K562 (cell line): Measurements from ENCODE around the gene GPR21. TPM values are rescaled to one million over a fixed set of nuclear protein-coding genes. Genes with fewer than 3 reads are reported as not detected.

Experiments
- ATAC-seq: fragments of 200-7000 bp; cut with Tn5 transposase; 3 replicates; pipeline ENCODE4 v1.9.1; 2020; ENCODE audit warnings: moderate library complexity
- BruUV-seq: library from RNA; stranded (reverse); fragments of 400-500 nt; replicated peaks from 2 replicates; lab custom pipeline; 2021; lab: Mats Ljungman, UMichigan
- CTCF ChIA-PET: fragments of 300-600 bp; formaldehyde crosslinking; extraction: SDS; loops from one replicate; lab custom pipeline; 2021; ENCODE audit warnings: low intra/inter-chr PET ratio; lab: Yijun Ruan, JAX
- POLR2A ChIA-PET: fragments of 300-600, 350-650 bp; sonication (Branson Sonifier 250); formaldehyde crosslinking; extraction: SDS; loops from one replicate; lab custom pipeline; 2021; ENCODE audit warnings: antibody characterized with exemption, inconsistent platforms; lab: Yijun Ruan, JAX
- DNase-seq, 4 experiments: peaks; one replicate each; pipeline versions ENCODE4 v3.0.0 to v3.0.0-alpha.2; 2011 to 2018; ENCODE audit warnings: low spot score in 3 of 4, mixed read lengths in 3 of 4; ENCODE audit errors: extremely low read depth in 1 of 4
- FAIRE-seq: peaks from 2 replicates; lab custom pipeline; 2011; peaks lifted over from hg19 to GRCh38; lab: Jason Lieb, UNC
- H2AFZ ChIP-seq: 2 replicates; pipeline ENCODE4 v1.6.0; 2011; ENCODE audit warnings: low read depth, low read length, control low read depth, inconsistent platforms
- H3K27ac ChIP-seq: fragments of 200-600 bp; 3 replicates; pipeline ENCODE4 v1.8.0; 2011; ENCODE audit warnings: low read depth, mild to moderate bottlenecking, control low read depth, inconsistent platforms, low read length, moderate library complexity, mixed read lengths; ENCODE audit errors: extremely low read depth
- H3K27me3 ChIP-seq, 2 experiments: fragments of 300-600 bp in 1 of 2; 2 replicates in 1 of 2; 3 replicates in 1 of 2; pipeline versions ENCODE4 v1.6.0 to v1.8.0; 2011; ENCODE audit warnings: inconsistent platforms in 2 of 2, low read length in 2 of 2, mild to moderate bottlenecking in 1 of 2, mixed read lengths in 1 of 2, moderate library complexity in 1 of 2; ENCODE audit not compliant: control insufficient read depth in 2 of 2, insufficient read depth in 2 of 2
- H3K36me3 ChIP-seq: fragments of 300-600 bp; 3 replicates; pipeline ENCODE4 v1.8.0; 2011; ENCODE audit warnings: mild to moderate bottlenecking, low read length, inconsistent platforms; ENCODE audit not compliant: control insufficient read depth, insufficient read depth
- H3K4me1 ChIP-seq, 2 experiments: fragments of 200-600 bp in 1 of 2; replicated peaks in 1 of 2; 2 replicates in 1 of 2; 3 replicates in 1 of 2; pipeline versions ENCODE4 v1.5.1 to v1.8.0; 2011; ENCODE audit warnings: inconsistent platforms in 2 of 2, low read length in 2 of 2, mild to moderate bottlenecking in 1 of 2, mixed read lengths in 1 of 2, moderate library complexity in 1 of 2; ENCODE audit not compliant: control insufficient read depth in 2 of 2, insufficient read depth in 2 of 2
- H3K4me2 ChIP-seq: 2 replicates; pipeline ENCODE4 v1.6.1; 2011; ENCODE audit warnings: low read length, control low read depth, inconsistent platforms, mixed read lengths; ENCODE audit not compliant: insufficient read depth
- H3K4me3 ChIP-seq: fragments of 200-600 bp; sonication (generic), shearing (Covaris generic); 2 replicates; pipeline ENCODE4 v1.5.1; 2016; ENCODE audit warnings: control low read depth, inconsistent platforms
- H3K79me2 ChIP-seq: fragments of 200-600 bp; 3 replicates; pipeline ENCODE4 v1.8.0; 2011; ENCODE audit warnings: low read length, inconsistent platforms; ENCODE audit not compliant: control insufficient read depth, insufficient read depth
- H3K9ac ChIP-seq, 2 experiments: 2 replicates each; pipeline versions ENCODE4 v1.6.0 to v1.6.1; 2011; ENCODE audit warnings: low read depth in 2 of 2, low read length in 2 of 2, control low read depth in 1 of 2, inconsistent platforms in 1 of 2, mild to moderate bottlenecking in 1 of 2, mixed read lengths in 1 of 2; ENCODE audit not compliant: insufficient read depth in 1 of 2
- H3K9me1 ChIP-seq: one replicate; pipeline ENCODE4 v1.6.0; 2011; ENCODE audit warnings: inconsistent platforms, mild to moderate bottlenecking, low read length, moderate library complexity; ENCODE audit not compliant: control insufficient read depth, insufficient read depth
- H3K9me3 ChIP-seq: replicated peaks from 2 replicates; pipeline ENCODE4 v1.5.1; 2011; ENCODE audit warnings: low read depth, low read length, inconsistent platforms; ENCODE audit not compliant: control insufficient read depth, insufficient read depth
- H4K20me1 ChIP-seq: replicated peaks from 2 replicates; pipeline ENCODE4 v1.6.1; 2011; ENCODE audit warnings: low read length, inconsistent platforms, mixed read lengths; ENCODE audit not compliant: control insufficient read depth, insufficient read depth
- CEBPB ChIP-seq: fragments of 450-650 bp; IDR thresholded peaks from 2 replicates; pipeline ENCODE4 v1.6.1; 2016; ENCODE audit warnings: missing genetic modification characterization, missing compliant biosample characterization
- CEBPG ChIP-seq, 3 experiments: fragments of 200-800 bp in 1 of 3; sonication (Bioruptor generic) in 1 of 3; sonication (generic) in 1 of 3; formaldehyde crosslinking in 1 of 3; IDR thresholded peaks in 2 of 3; conservative IDR thresholded peaks in 1 of 3; 2 replicates each; pipeline versions ENCODE4 v1.6.1 to v1.8.0; 2016 to 2022; ENCODE audit warnings: missing compliant biosample characterization in 2 of 3, missing genetic modification characterization in 2 of 3, mild to moderate bottlenecking in 1 of 3, missing genetic modification reagents in 1 of 3
- HLTF ChIP-seq: fragments of 450-650 bp; IDR thresholded peaks from 2 replicates; pipeline ENCODE4 v1.6.1; 2016
- WGBS: fragments of 100-300 bp; shearing (Covaris generic); methylation state at CpG from one replicate; pipeline ENCODE4 v1.1.6; 2016; ENCODE audit warnings: low coverage, mixed read lengths; ENCODE audit not compliant: insufficient coverage; ENCODE audit errors: missing lambda C conversion rate; 5-methylcytosine and 5-hydroxymethylcytosine counted together
- in situ Hi-C: fragments of 300-500 bp; cut with MboI; formaldehyde crosslinking; loops from 4 replicates; pipeline ENCODE4 v1.15.0; 2018; ENCODE audit warnings: inconsistent platforms, mixed read lengths
- intact Hi-C: fragments of 100-400 bp; cut with micrococcal nuclease; formaldehyde crosslinking; loops from 2 replicates; pipeline ENCODE4 v1.14.2; 2022
- polyA plus RNA-seq, 8 experiments: library from polyadenylated mRNA; depleted of rRNA in 4 of 8; stranded (reverse) in 5 of 8; unstranded in 3 of 8; fragments of >200 nt; fragmentation: Nextera tagmentation in 2 of 8; fragmentation: Illumina TruSeq in 1 of 8; extraction: Ambion mirVana in 2 of 8; extraction: Trizol in 1 of 8; gene quantifications; 2 replicates each; pipeline versions ENCODE4 v1.2.1 to v1.2.3, GENCODE V29; 2011 to 2014; ENCODE audit warnings: inconsistent platforms in 1 of 8, missing spikeins in 1 of 8
- total RNA-seq, 7 experiments: library from RNA; depleted of rRNA in 6 of 7; stranded (reverse); fragments of >200 nt in 6 of 7; fragmentation: Illumina TruSeq in 2 of 7; extraction: Trizol in 2 of 7; gene quantifications; 2 replicates each; pipeline versions ENCODE4 v1.2.1 to v1.2.3, GENCODE V29; 2011 to 2021; ENCODE audit warnings: low replicate concordance in 1 of 7

Gene GPR21
- total and polyA plus RNA-seq, 9 of the 15 experiments (the other 6 are each of a cell fraction or from before 2014, with no cell fraction given), result 0.16 to 0.83 (median 0.36) TPM; not detected in 6

DNA sequence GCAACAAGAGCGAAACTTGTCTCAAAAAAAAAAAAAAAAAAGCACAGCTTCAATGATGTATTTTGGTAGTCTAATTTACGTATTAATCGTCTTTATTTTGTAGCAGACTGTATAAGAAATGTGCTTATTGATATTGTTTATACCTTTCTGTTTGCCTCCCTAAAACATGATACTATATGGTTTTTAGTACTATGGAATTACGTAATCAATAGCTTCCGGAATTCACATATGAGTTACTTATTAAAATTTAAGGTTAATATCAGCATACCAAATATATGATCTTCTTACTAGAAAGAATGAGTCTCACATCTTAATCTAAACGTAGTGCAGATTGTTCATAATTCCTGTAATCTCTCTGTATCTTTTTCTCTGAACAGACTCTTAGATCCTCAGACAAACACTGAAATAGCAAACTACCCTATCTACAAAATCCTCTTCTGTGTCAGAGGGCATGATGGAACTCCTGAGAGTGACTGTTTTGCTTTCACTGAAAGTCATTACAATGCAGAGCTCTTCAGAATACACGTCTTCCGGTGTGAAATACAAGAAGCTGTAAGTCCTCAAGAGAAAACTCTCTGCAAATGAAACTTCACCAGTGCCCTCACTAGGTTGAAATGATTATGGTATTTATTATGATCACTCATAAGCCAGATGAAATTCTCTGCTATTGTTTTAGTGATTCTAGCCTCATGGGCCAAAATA is 44.4 kb upstream of the GPR21 start:
- no peak overlapping the region for H3K9ac ChIP-seq
- ChIA-PET POLR2A (no interaction called here), CTCF (interaction anchor here (0.6 to 0.7 kb wide), 2 partner anchors 19 to 35 kb away, joined by 3 to 4 read pairs; no protein-coding TSS in a partner anchor)
- BruUV-seq, result no TSS peak
- intact Hi-C loops, result no loop called here
- H3K9me3 ChIP-seq, result no peaks in the 10 kb centered on the region
- H3K27me3 ChIP-seq, result no peaks in the 10 kb centered on the region
- no peak overlapping the region for H3K4me2 ChIP-seq
- TF ChIP-seq CEBPB (tag) (peak; percentile 64), CEBPG (CRISPR knock-in tag; IDR thresholded peaks at IDR 0.05) (no peak), CEBPG (tag; conservative IDR thresholded peaks at IDR 0.05 in 1 of 2, IDR thresholded peaks at IDR 0.05 in 1 of 2) (peak; percentile 22 to 68; a peak in 1 of 4 replicates), HLTF (no peak)
- TF ChIP-seq, all 486 proteins: peak for 2
- H3K9me1 ChIP-seq, result no peaks in the 10 kb centered on the region
- DNase-seq, result no peak
- H3K27ac ChIP-seq, result no peak overlapping the region
- H2AFZ ChIP-seq, result no peak overlapping the region
- H3K36me3 ChIP-seq, result peaks cover 38% of the 10 kb centered on the region; the same call in 1 of the 3 replicates
- no peak for FAIRE-seq
- H4K20me1 ChIP-seq, result no peaks in the 10 kb centered on the region
- H3K79me2 ChIP-seq, result no peaks in the 10 kb centered on the region
- in situ Hi-C loops, result loop anchor here (10.0 kb wide), 1 partner anchor 524 kb away; no protein-coding TSS in a partner anchor
- ATAC-seq, result no peak
- no peak overlapping the region for H3K4me3 ChIP-seq
- H3K4me1 ChIP-seq, result no peaks in the 10 kb centered on the region
- WGBS, result 92% methylated on average over 8 of the region's 8 CpGs
